Fibroblast of skin of abdomen (primary cell): ENCODE results near the gene DTX1.

Experiments
- DNase-seq: peaks from one replicate; pipeline ENCODE4 v3.0.0-alpha.2; 2013

The DTX1 gene

GRCh38 chr12:113071135-113072112 lies 14.9 kb downstream of the DTX1 start:
- DNase-seq = no peak

GRCh38 chr12:113072136-113072535 lies 15.6 kb downstream of the DTX1 start:
- DNase-seq = no peak

GRCh38 chr12:113073586-113073985 lies 17.1 kb downstream of the DTX1 start:
- DNase-seq = no peak

GRCh38 chr12:113075137-113075683 lies 18.7 kb downstream of the DTX1 start:
- no peak for DNase-seq

- no peak for DNase-seq
These were observed 20.7 kb downstream of the DTX1 start for GRCh38 chr12:113077057-113077858.

- DNase-seq = no peak
These were observed 21.3 kb downstream of the DTX1 start for GRCh38 chr12:113077859-113078255.

- DNase-seq = no peak
These were observed 25.3 kb downstream of the DTX1 start for GRCh38 chr12:113081873-113082272.

- DNase-seq = no peak
These were observed 26.1 kb downstream of the DTX1 start for GRCh38 chr12:113082486-113083148.

- no peak for DNase-seq
These were observed 27.4 kb downstream of the DTX1 start for GRCh38 chr12:113083863-113084435.

GRCh38 chr12:113086249-113087164 lies 30.0 kb downstream of the DTX1 start:
- no peak for DNase-seq

- no peak for DNase-seq
These were observed 30.7 kb downstream of the DTX1 start for GRCh38 chr12:113087193-113087592.

- DNase-seq = no peak
These were observed 31.5 kb downstream of the DTX1 start for GRCh38 chr12:113088037-113088436.

GRCh38 chr12:113088971-113089756 lies 32.6 kb downstream of the DTX1 start:
- no peak for DNase-seq

- no peak for DNase-seq
These were observed 33.3 kb downstream of the DTX1 start for GRCh38 chr12:113089839-113090238.

- no peak for DNase-seq
These were observed 34.2 kb downstream of the DTX1 start for GRCh38 chr12:113090740-113091139.

- DNase-seq = no peak
These were observed 35.0 kb downstream of the DTX1 start for GRCh38 chr12:113091506-113091905.

GRCh38 chr12:113092607-113093408 lies 36.3 kb downstream of the DTX1 start:
- no peak for DNase-seq

- DNase-seq = no peak
These were observed 37.0 kb downstream of the DTX1 start for GRCh38 chr12:113093409-113094101.

GRCh38 chr12:113094738-113095137 lies 38.2 kb downstream of the DTX1 start:
- DNase-seq = no peak
